LNCAP (cell line): ENCODE results near the gene PPP1R3F.

Source experiments
- CTCF ChIP-seq: fragments of 450-650 bp; IDR thresholded peaks from 2 replicates; pipeline ENCODE4 v1.5.1; 2017; ENCODE audit warnings: mild to moderate bottlenecking

Gene PPP1R3F

GRCh38 chrX:49268702-49269009 is 937 bp upstream of the PPP1R3F start:
- TF ChIP-seq CTCF, result no peak

GRCh38 chrX:49269010-49269766 is 405 bp upstream of the PPP1R3F start:
- TF ChIP-seq CTCF, result no peak

- TF ChIP-seq CTCF, result no peak
Measured at GRCh38 chrX:49270249-49270921, 792 bp downstream of the PPP1R3F start.

GRCh38 chrX:49271341-49271740 is 1.7 kb downstream of the PPP1R3F start:
- no peak for TF ChIP-seq CTCF

GRCh38 chrX:49272421-49272820 is 2.8 kb downstream of the PPP1R3F start:
- no peak for TF ChIP-seq CTCF

GRCh38 chrX:49273181-49273727 is 3.7 kb downstream of the PPP1R3F start:
- no peak for TF ChIP-seq CTCF

- no peak for TF ChIP-seq CTCF
Measured at GRCh38 chrX:49276207-49276606, 6.6 kb downstream of the PPP1R3F start.
